ENCODE data around the gene GIGYF2. TPM values are rescaled to one million over a fixed set of nuclear protein-coding genes. Genes with fewer than 3 reads are reported as not detected.
"Not testable (repeated sequence)": the region's sequence is repeated elsewhere in the genome, so short reads cannot be mapped to it uniquely, and the experiment has no call there.

Gene GIGYF2
- total RNA-seq, 2 donors from 2014 or later: 61.3 to 106 TPM

DNA sequence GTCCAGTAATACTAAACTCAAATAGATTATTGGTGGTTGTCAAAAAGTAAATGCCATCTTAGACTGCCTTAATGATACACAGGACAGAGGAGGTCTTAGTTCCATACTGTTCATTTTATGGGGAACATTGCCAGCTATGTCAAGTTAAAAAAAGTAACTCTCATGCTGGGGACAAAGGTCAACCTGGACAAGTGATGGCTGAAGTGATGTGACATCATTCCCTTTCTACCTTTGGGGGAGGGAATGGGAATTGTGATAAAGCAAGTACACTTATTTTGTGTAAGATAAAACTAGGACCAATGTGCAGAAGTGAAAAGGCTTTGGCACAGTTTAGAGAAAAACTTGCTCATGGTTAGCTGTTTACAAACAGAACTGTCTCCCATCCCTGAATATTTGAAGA, 148.9 kb downstream of the GIGYF2 start:
- TF ChIP-seq POLR2AphosphoS5 (IDR thresholded peaks at IDR 0.05): no peak
- no peak for TF ChIP-seq POLR2A (IDR thresholded peaks at IDR 0.05)
- TF ChIP-seq, protein P1, sequence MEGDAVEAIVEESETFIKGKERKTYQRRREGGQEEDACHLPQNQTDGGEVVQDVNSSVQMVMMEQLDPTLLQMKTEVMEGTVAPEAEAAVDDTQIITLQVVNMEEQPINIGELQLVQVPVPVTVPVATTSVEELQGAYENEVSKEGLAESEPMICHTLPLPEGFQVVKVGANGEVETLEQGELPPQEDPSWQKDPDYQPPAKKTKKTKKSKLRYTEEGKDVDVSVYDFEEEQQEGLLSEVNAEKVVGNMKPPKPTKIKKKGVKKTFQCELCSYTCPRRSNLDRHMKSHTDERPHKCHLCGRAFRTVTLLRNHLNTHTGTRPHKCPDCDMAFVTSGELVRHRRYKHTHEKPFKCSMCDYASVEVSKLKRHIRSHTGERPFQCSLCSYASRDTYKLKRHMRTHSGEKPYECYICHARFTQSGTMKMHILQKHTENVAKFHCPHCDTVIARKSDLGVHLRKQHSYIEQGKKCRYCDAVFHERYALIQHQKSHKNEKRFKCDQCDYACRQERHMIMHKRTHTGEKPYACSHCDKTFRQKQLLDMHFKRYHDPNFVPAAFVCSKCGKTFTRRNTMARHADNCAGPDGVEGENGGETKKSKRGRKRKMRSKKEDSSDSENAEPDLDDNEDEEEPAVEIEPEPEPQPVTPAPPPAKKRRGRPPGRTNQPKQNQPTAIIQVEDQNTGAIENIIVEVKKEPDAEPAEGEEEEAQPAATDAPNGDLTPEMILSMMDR (IDR thresholded peaks at IDR 0.05): no peak

DNA sequence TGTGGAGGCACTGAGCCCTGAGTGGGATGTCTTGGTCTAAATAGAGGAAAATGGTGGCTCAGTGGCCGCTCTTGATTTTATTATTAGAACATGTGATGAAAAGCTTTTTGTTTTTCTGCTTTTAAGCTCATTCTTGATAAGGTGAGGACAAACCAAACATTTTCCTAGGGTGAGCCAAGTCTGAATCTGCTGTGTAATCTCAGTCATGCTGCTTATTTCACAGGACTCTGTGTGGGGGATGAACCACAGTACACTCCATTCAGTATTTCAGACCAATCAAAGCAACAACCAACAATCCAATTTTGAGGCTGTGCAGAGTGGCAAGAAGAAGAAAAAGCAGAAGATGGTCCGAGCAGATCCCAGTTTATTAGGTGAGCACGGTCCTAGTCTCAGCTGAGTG, 152.9 kb downstream of the GIGYF2 start:
- no peaks in the 10 kb centered on the region for H3K36me3 ChIP-seq
- WGBS: 88% methylated on average over 3 of the region's 3 CpGs

More for the DNA sequence above, 148.9 kb downstream of the GIGYF2 start:
- H3K27ac ChIP-seq: no peak overlapping the region
- H3K36me3 ChIP-seq: no peaks in the 10 kb centered on the region
- H3K27me3 ChIP-seq (replicated peaks; ENCODE audit: insufficient read depth): no peaks in the 10 kb centered on the region
- no peak overlapping the region for H3K4me3 ChIP-seq
- no peak for DNase-seq (ENCODE audit: low spot score)
- H3K4me1 ChIP-seq (replicated peaks): no peaks in the 10 kb centered on the region
- H3K9me3 ChIP-seq: no peaks in the 10 kb centered on the region
- intact Hi-C loops (cut with DNase I): no loop called here

DNA sequence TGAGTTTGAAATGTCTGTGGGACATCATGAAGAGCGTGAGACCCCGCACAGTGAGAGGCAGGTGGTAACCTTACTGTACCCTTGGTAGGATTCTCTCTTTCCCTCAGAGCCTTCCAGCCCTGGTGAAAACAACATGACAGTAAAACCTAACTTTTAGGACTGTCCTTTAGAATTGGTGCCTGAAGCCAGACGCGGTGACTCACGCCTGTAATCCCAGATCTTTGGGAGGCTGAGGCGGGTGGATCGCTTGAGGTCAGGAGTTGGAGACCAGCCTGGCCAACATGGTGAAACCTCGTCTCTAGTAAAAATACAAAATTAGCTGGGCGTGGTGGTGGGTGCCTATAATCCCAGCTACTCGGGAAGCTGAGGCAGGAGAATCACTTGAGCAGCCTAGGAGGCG, 154.9 kb downstream of the GIGYF2 start:
- intact Hi-C loops (cut with DNase I): loop anchor here (2.0 kb wide), 1 partner anchor 399 kb away; the partner anchor contains the start of gene ATG16L1
- H3K9me3 ChIP-seq: not testable (repeated sequence)
- 91% methylated on average over 11 of the region's 11 CpGs for WGBS

More for the DNA sequence above, 152.9 kb downstream of the GIGYF2 start:
- Histone ChIP-seq H3K9me3 (no peaks in the 10 kb centered on the region), H3K27me3 (replicated peaks; ENCODE audit: insufficient read depth) (no peaks in the 10 kb centered on the region), H3K4me1 (replicated peaks) (no peaks in the 10 kb centered on the region), H3K4me3 (no peak overlapping the region), H3K27ac (no peak overlapping the region)
- TF ChIP-seq, protein P1 (IDR thresholded peaks at IDR 0.05): no peak
- no peak for TF ChIP-seq POLR2AphosphoS5 (IDR thresholded peaks at IDR 0.05)
- no peak for TF ChIP-seq POLR2A (IDR thresholded peaks at IDR 0.05)
- intact Hi-C loops (cut with DNase I): no loop called here
- DNase-seq (ENCODE audit: low spot score): no peak

DNA sequence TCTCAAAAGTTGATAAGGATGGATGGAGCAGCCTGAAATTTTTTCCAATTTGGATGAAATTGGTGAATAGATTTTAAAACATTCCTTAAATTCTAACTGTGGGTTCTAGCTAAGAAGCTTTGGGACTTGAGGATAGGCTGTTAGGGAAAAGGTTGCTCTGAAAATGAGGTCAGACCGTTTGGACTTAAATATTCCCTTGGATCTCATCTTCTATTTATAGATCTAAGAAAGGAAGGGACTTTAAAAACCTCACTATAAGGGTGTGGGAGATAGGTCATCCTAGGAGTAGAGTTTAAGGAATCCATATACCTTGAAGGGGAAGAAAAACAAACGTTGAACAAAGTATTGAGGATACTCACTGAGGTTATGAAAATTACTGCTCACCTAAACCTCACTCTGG, 155.5 kb downstream of the GIGYF2 start:
- TF ChIP-seq POLR2A (IDR thresholded peaks at IDR 0.05) (no peak), POLR2AphosphoS5 (IDR thresholded peaks at IDR 0.05) (no peak)
- TF ChIP-seq, protein P1 (IDR thresholded peaks at IDR 0.05): no peak
- intact Hi-C loops (cut with DNase I): loop anchor here (2.0 kb wide), 1 partner anchor 398 kb away; the partner anchor contains the start of gene ATG16L1

More for the DNA sequence above, 154.9 kb downstream of the GIGYF2 start:
- DNase-seq (ENCODE audit: low spot score); H3K27me3 ChIP-seq (replicated peaks; ENCODE audit: insufficient read depth); H3K4me3 ChIP-seq; H3K36me3 ChIP-seq; H3K27ac ChIP-seq; H3K4me1 ChIP-seq (replicated peaks): not testable (repeated sequence)

DNA sequence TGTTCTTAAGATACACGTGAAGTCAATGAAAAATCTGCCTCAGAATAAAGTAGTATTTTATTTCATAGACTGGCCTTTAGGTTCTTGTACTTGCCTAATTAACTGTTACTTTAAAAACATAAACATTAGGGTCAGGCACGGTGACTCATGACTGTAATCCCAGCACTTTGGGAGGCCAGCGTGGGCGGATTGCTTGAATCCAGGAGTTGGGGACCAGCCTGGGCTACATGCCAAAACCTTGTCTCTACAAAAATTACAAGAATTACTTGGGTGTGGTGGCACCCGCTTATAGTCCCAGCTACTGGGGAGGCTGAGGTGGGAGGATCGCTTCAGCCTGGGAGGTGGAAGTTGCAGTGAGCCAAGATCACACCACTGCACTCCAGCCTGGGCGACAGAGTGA, 157.0 kb downstream of the GIGYF2 start:
- Histone ChIP-seq H3K4me1 (replicated peaks) (no peaks in the 10 kb centered on the region), H3K27ac (no peak overlapping the region), H3K27me3 (replicated peaks; ENCODE audit: insufficient read depth) (no peaks in the 10 kb centered on the region), H3K4me3 (no peak overlapping the region), H3K36me3 (no peaks in the 10 kb centered on the region), H3K9me3 (no peaks in the 10 kb centered on the region)
- intact Hi-C loops (cut with DNase I): no loop called here
- DNase-seq (ENCODE audit: low spot score): no peak
- TF ChIP-seq, protein P1 (IDR thresholded peaks at IDR 0.05): no peak
- TF ChIP-seq POLR2A (IDR thresholded peaks at IDR 0.05) (no peak), POLR2AphosphoS5 (IDR thresholded peaks at IDR 0.05) (no peak)
- WGBS: 50% methylated on average over 7 of the region's 7 CpGs

More for the DNA sequence above, 155.5 kb downstream of the GIGYF2 start:
- H3K4me3 ChIP-seq: no peak overlapping the region
- no peaks in the 10 kb centered on the region for H3K36me3 ChIP-seq
- no peaks in the 10 kb centered on the region for H3K27me3 ChIP-seq (replicated peaks; ENCODE audit: insufficient read depth)
- WGBS: 46% methylated on average over 2 of the region's 2 CpGs
- H3K27ac ChIP-seq: no peak overlapping the region
- no peaks in the 10 kb centered on the region for H3K9me3 ChIP-seq
- no peak for DNase-seq (ENCODE audit: low spot score)
- H3K4me1 ChIP-seq (replicated peaks): no peaks in the 10 kb centered on the region

Data from prostate gland (tissue), 2 donors.